GM06990 (cell line): ENCODE measurements around the gene NAV1.
A peak's percentile ranks its signal among the peaks of the same experiment; 100 is the strongest.

ENCODE experiments used
- DNase-seq: peaks from one replicate; pipeline ENCODE4 v3.0.0-alpha.2; 2011; ENCODE audit not compliant: insufficient read length; ENCODE audit errors: extremely low read depth
- H3K27me3 ChIP-seq: replicated peaks from 2 replicates; pipeline ENCODE4 v1.6.0; 2011; ENCODE audit warnings: low read length; ENCODE audit not compliant: control insufficient read depth, insufficient read depth
- H3K36me3 ChIP-seq: 2 replicates; pipeline ENCODE4 v1.5.1; 2011; ENCODE audit warnings: low read length; ENCODE audit not compliant: control insufficient read depth, insufficient read depth
- H3K4me3 ChIP-seq: replicated peaks from 2 replicates; pipeline ENCODE4 v1.5.1; 2011; ENCODE audit warnings: low read depth, mild to moderate bottlenecking, control low read depth, low read length
- CTCF ChIP-seq: IDR thresholded peaks from 2 replicates; pipeline ENCODE4 v1.5.1; 2011; ENCODE audit warnings: low read length, control low read depth, mild to moderate bottlenecking, inconsistent platforms; ENCODE audit not compliant: insufficient read depth, poor library complexity, severe bottlenecking

The NAV1 gene

GRCh38 chr1:201556841-201557571 is 18.1 kb downstream of the NAV1 start:
- DNase-seq, result no peak
- Histone ChIP-seq H3K4me3 (no peak overlapping the region), H3K36me3 (no peaks in the 10 kb centered on the region), H3K27me3 (no peaks in the 10 kb centered on the region; the same call in 1 of the 2 replicates)
- no peak for TF ChIP-seq CTCF

- no peaks in the 10 kb centered on the region; the same call in 1 of the 2 replicates for H3K27me3 ChIP-seq
- H3K36me3 ChIP-seq, result no peaks in the 10 kb centered on the region
- no peak for DNase-seq
- H3K4me3 ChIP-seq, result no peak overlapping the region
- TF ChIP-seq CTCF, result no peak
These were observed 18.6 kb downstream of the NAV1 start for GRCh38 chr1:201557572-201557958.

GRCh38 chr1:201559679-201560162 is 20.8 kb downstream of the NAV1 start:
- peak; percentile 58 for DNase-seq
- H3K27me3 ChIP-seq, result no peaks in the 10 kb centered on the region; the same call in 1 of the 2 replicates
- TF ChIP-seq CTCF, result peak; percentile 91
- H3K4me3 ChIP-seq, result no peak overlapping the region
- H3K36me3 ChIP-seq, result no peaks in the 10 kb centered on the region

GRCh38 chr1:201560328-201561194 is 21.6 kb downstream of the NAV1 start:
- no peak overlapping the region for H3K4me3 ChIP-seq
- no peaks in the 10 kb centered on the region for H3K36me3 ChIP-seq
- no peaks in the 10 kb centered on the region; the same call in 1 of the 2 replicates for H3K27me3 ChIP-seq
- TF ChIP-seq CTCF, result no peak
- DNase-seq, result no peak

GRCh38 chr1:201561195-201561564 is 22.3 kb downstream of the NAV1 start:
- no peak for TF ChIP-seq CTCF
- Histone ChIP-seq H3K4me3 (no peak overlapping the region), H3K27me3 (no peaks in the 10 kb centered on the region), H3K36me3 (no peaks in the 10 kb centered on the region)
- no peak for DNase-seq
